A549 (cell line): Measurements from ENCODE around the gene CCSAP. TPM values are rescaled to one million over a fixed set of nuclear protein-coding genes. Genes with fewer than 3 reads are reported as not detected.

Experiments
- ATAC-seq, 2 experiments: fragments of 200-7000 bp in 1 of 2; fragments of >200 bp in 1 of 2; cut with Nextera tagmentation in 1 of 2; cut with Tn5 transposase in 1 of 2; 3 replicates each; pipeline versions ENCODE4 v1.8.0 to v1.9.1; 2018 to 2020; ENCODE audit warnings: mild to moderate bottlenecking in 1 of 2, moderate library complexity in 1 of 2
- CTCF ChIA-PET: fragments of 300-600 bp; sonication (Branson Sonifier 250); formaldehyde crosslinking; extraction: SDS; loops from one replicate; lab custom pipeline; 2021; ENCODE audit warnings: antibody characterized with exemption, inconsistent platforms; lab: Yijun Ruan, JAX
- POLR2A ChIA-PET: fragments of 350-600 bp; formaldehyde crosslinking; extraction: SDS; loops from one replicate; lab custom pipeline; 2021; ENCODE audit warnings: antibody characterized with exemption, inconsistent platforms; lab: Yijun Ruan, JAX
- DNase-seq, 2 experiments: peaks; one replicate each; pipeline versions ENCODE4 v3.0.0 to v3.0.0-alpha.2; 2011 to 2016; ENCODE audit warnings: low read depth in 1 of 2, low spot score in 1 of 2
- FAIRE-seq: peaks from 2 replicates; lab custom pipeline; 2011; peaks lifted over from hg19 to GRCh38; lab: Jason Lieb, UNC
- H3K27ac ChIP-seq, 2 experiments: fragments of >200 bp; sonication (Bioruptor Twin); formaldehyde crosslinking; 3 replicates each; pipeline ENCODE4 v1.5.1; 2016 to 2017
- H3K4me1 ChIP-seq: fragments of >200 bp; sonication (Bioruptor Twin); formaldehyde crosslinking; 3 replicates; pipeline ENCODE4 v1.6.1; 2016
- H3K4me2 ChIP-seq: fragments of >200 bp; sonication (Bioruptor Twin); formaldehyde crosslinking; 3 replicates; pipeline ENCODE4 v1.6.1; 2016
- H3K4me3 ChIP-seq: fragments of >200 bp; sonication (Bioruptor Twin); formaldehyde crosslinking; 3 replicates; pipeline ENCODE4 v1.5.1; 2016
- H3K9me3 ChIP-seq: fragments of >200 bp; sonication (Bioruptor Twin); formaldehyde crosslinking; 3 replicates; pipeline ENCODE4 v1.6.1; 2016
- ATOH8 ChIP-seq: fragments of 250-450 bp; sonication (Bioruptor Pico); IDR thresholded peaks from 2 replicates; pipeline ENCODE4 v1.5.0; 2020; ENCODE audit warnings: low read depth, mild to moderate bottlenecking, moderate library complexity
- BHLHE40 ChIP-seq: IDR thresholded peaks from 2 replicates; pipeline ENCODE4 v1.6.1; 2012; ENCODE audit warnings: low read depth, low read length, inconsistent platforms
- CBX8 ChIP-seq: fragments of 200-600 bp; sonication (generic); IDR thresholded peaks from 2 replicates; pipeline ENCODE4 v1.6.1; 2016
- EHF ChIP-seq: fragments of 250-450 bp; sonication (Bioruptor Pico); IDR thresholded peaks from 2 replicates; pipeline ENCODE4 v1.5.0; 2020; ENCODE audit warnings: mild to moderate bottlenecking
- ELK1 ChIP-seq: fragments of 150-350 bp; IDR thresholded peaks from 2 replicates; pipeline ENCODE4 v1.6.1; 2014; ENCODE audit warnings: low read depth, mild to moderate bottlenecking, low read length
- EP300 ChIP-seq, 2 experiments: fragments of >200 bp; sonication (Bioruptor Twin); formaldehyde crosslinking; IDR thresholded peaks; 2 replicates in 1 of 2; 3 replicates in 1 of 2; pipeline ENCODE4 v1.6.1; 2016 to 2017
- FOSL2 ChIP-seq, 2 experiments: fragments of 450-650 bp in 1 of 2; fragments of >200 bp in 1 of 2; sonication (Bioruptor Twin) in 1 of 2; formaldehyde crosslinking; IDR thresholded peaks; 2 replicates each; pipeline versions ENCODE4 v1.5.0 to v1.6.1; 2016 to 2020; ENCODE audit warnings: mild to moderate bottlenecking in 1 of 2, moderate library complexity in 1 of 2
- FOXS1 ChIP-seq: fragments of 250-450 bp; sonication (Bioruptor Pico); IDR thresholded peaks from 2 replicates; pipeline ENCODE4 v1.5.0; 2020; ENCODE audit warnings: mild to moderate bottlenecking, moderate library complexity
- GATA3 ChIP-seq: IDR thresholded peaks from 2 replicates; pipeline ENCODE4 v1.6.1; 2012; ENCODE audit warnings: borderline replicate concordance
- HOXB5 ChIP-seq: fragments of 250-450 bp; sonication (Bioruptor Pico); IDR thresholded peaks from 2 replicates; pipeline ENCODE4 v1.5.0; 2020; ENCODE audit warnings: mild to moderate bottlenecking, moderate library complexity
- KDM1A ChIP-seq: fragments of 200-600 bp; sonication (generic); IDR thresholded peaks from 2 replicates; pipeline ENCODE4 v1.6.1; 2016; ENCODE audit warnings: low read depth, mild to moderate bottlenecking
- NPAS2 ChIP-seq: fragments of 250-450 bp; sonication (Bioruptor Pico); IDR thresholded peaks from 2 replicates; pipeline ENCODE4 v1.8.0; 2022; ENCODE audit warnings: mild to moderate bottlenecking, moderate library complexity, borderline replicate concordance
- NR3C1 ChIP-seq: fragments of >200 bp; sonication (Bioruptor Twin); formaldehyde crosslinking; IDR thresholded peaks from 3 replicates; pipeline ENCODE4 v1.6.1; 2017
- POLR2AphosphoS2 ChIP-seq: conservative IDR thresholded peaks from 2 replicates; pipeline ENCODE4 v1.6.1; 2012; ENCODE audit warnings: low read length, improper control_type of control experiment, inconsistent platforms
- RAD21 ChIP-seq, 2 experiments: fragments of >200 bp in 1 of 2; sonication (Bioruptor Twin) in 1 of 2; formaldehyde crosslinking in 1 of 2; IDR thresholded peaks in 1 of 2; conservative IDR thresholded peaks in 1 of 2; 2 replicates in 1 of 2; 3 replicates in 1 of 2; pipeline ENCODE4 v1.6.1; 2012 to 2018; ENCODE audit warnings: inconsistent platforms in 1 of 2
- RARB ChIP-seq: fragments of 250-450 bp; sonication (Bioruptor Pico); IDR thresholded peaks from 2 replicates; pipeline ENCODE4 v1.8.0; 2021; ENCODE audit warnings: mild to moderate bottlenecking, moderate library complexity
- RCOR1 ChIP-seq: fragments of 150-350 bp; IDR thresholded peaks from 2 replicates; pipeline ENCODE4 v1.6.1; 2014; ENCODE audit warnings: antibody characterized with exemption, low read length, low read depth
- RFX5 ChIP-seq: fragments of 450-650 bp; IDR thresholded peaks from 2 replicates; pipeline ENCODE4 v1.7.1; 2014; ENCODE audit warnings: antibody characterized with exemption, mild to moderate bottlenecking, moderate library complexity
- TFCP2L1 ChIP-seq: fragments of 250-450 bp; sonication (Bioruptor Pico); IDR thresholded peaks from 2 replicates; pipeline ENCODE4 v1.5.0; 2021; ENCODE audit warnings: mild to moderate bottlenecking
- TP53 ChIP-seq: fragments of 250-450 bp; sonication (Bioruptor Pico); IDR thresholded peaks from 2 replicates; pipeline ENCODE4 v1.5.0; 2021; ENCODE audit warnings: mild to moderate bottlenecking, moderate library complexity
- ZC3H11A ChIP-seq: fragments of 450-650 bp; IDR thresholded peaks from 2 replicates; pipeline ENCODE4 v1.6.1; 2014; ENCODE audit warnings: antibody characterized with exemption, mild to moderate bottlenecking
- ZFP36 ChIP-seq: fragments of 450-650 bp; IDR thresholded peaks from 2 replicates; pipeline ENCODE4 v1.6.1; 2014; ENCODE audit warnings: borderline replicate concordance; ENCODE audit not compliant: partially characterized antibody
- ZNF302 ChIP-seq: fragments of 250-450 bp; sonication (Bioruptor Pico); IDR thresholded peaks from 2 replicates; pipeline ENCODE4 v1.9.0; 2021; ENCODE audit warnings: inconsistent platforms, mild to moderate bottlenecking, moderate library complexity
- WGBS: methylation state at CpG from one replicate; pipeline ENCODE4 v1.1.6; 2017; ENCODE audit errors: missing lambda C conversion rate; 5-methylcytosine and 5-hydroxymethylcytosine counted together
- polyA plus RNA-seq, 4 experiments: library from polyadenylated mRNA; depleted of rRNA in 3 of 4; stranded (reverse); fragments of >200 nt; fragmentation: RNase III in 1 of 4; extraction: RNeasy Plus Mini Kit Qiagen cat#74134 plus additional on column Dnase treatment in 1 of 4; gene quantifications; 2 replicates in 3 of 4; 3 replicates in 1 of 4; pipeline ENCODE4 v1.2.3, GENCODE V29; 2011 to 2017
- TF ChIP-seq, protein P1 (sequence below): fragments of >200 bp; sonication (Bioruptor Twin); formaldehyde crosslinking; IDR thresholded peaks from 2 replicates; pipeline ENCODE4 v1.6.1; 2016

The CCSAP gene
- polyA plus RNA-seq, 2 of the 4 experiments (the other 2 are of a cell fraction) = 6.4 to 9.1 TPM

GRCh38 chr1:229365569-229365968, 22.7 kb upstream of the CCSAP start:
- ChIA-PET CTCF (interaction anchor here (1.3 kb wide), 1 partner anchor 116 kb away, joined by 3 read pairs; no protein-coding TSS in a partner anchor), POLR2A (no interaction called here)
- TF ChIP-seq POLR2AphosphoS2 (no peak), CBX8 (no peak), NR3C1 (no peak), KDM1A (no peak), RAD21 (conservative IDR thresholded peaks at IDR 0.05 in 1 of 2, IDR thresholded peaks at IDR 0.05 in 1 of 2) (no peak), ATOH8 (CRISPR knock-in tag) (no peak), ELK1 (no peak), RCOR1 (no peak), TP53 (CRISPR knock-in tag) (no peak), FOSL2 (IDR thresholded peaks at IDR 0.05) (no peak), FOSL2 (CRISPR knock-in tag; IDR thresholded peaks at IDR 0.05) (no peak), TFCP2L1 (CRISPR knock-in tag) (no peak), ZC3H11A (no peak), ZNF302 (CRISPR knock-in tag) (no peak), RFX5 (no peak), FOXS1 (CRISPR knock-in tag) (no peak), NPAS2 (CRISPR knock-in tag) (no peak)
- Histone ChIP-seq H3K9me3 (no peaks in the 10 kb centered on the region), H3K27ac (no peak overlapping the region), H3K4me3 (no peak overlapping the region), H3K4me2 (no peak overlapping the region), H3K4me1 (no peaks in the 10 kb centered on the region)
- WGBS = 3% methylated on average over 2 of the region's 2 CpGs
- FAIRE-seq = no peak
- ATAC-seq = no peak
- DNase-seq = no peak

DNA sequence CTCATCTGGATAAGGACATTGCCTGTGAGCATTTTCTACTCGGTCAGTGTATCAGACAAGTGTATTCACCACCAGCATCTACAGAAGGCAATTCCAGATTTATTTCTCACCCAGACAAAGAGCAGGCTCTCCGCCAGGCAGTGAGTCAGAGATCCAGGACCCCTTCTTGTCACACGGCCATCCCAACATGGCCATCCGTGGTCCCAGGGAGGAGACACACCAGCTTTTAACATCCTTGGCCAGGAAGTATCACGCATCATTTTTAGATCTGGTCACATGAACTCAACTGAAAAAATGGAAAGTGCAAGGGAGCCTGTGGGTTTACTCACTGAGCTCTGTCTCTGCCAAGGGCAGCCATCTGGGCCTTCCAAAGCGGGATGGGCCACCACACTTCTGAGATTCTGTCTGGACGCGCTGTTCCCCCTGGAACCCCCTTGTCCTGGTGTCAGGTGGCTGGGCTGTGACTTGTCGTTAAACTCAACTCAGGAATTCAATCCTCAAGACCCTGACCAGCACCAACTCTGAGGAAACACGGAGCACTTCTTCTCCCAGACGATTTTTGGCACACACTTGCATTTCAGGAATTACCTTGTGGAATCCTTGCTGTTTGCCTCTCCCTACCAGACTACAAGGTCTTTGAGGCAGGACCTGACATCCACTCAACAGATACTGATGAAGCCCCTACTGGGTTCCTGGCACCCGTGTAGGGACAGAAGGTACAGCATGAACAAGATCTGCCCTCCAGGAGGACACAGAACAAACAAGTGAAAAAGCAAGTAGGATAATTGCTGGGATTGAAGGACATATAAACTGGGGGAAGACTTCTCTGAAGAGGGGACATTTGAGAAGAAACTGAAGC, 21.6 kb upstream of the CCSAP start:
- no peak for FAIRE-seq
- POLR2A ChIA-PET = no interaction called here
- CTCF ChIA-PET = interaction anchor here (1.3 kb wide), 1 partner anchor 117 kb away, joined by 3 read pairs; no protein-coding TSS in a partner anchor
- Histone ChIP-seq H3K9me3 (no peaks in the 10 kb centered on the region), H3K4me1 (no peaks in the 10 kb centered on the region), H3K27ac (no peak overlapping the region), H3K4me2 (no peak overlapping the region), H3K4me3 (no peak overlapping the region)
- ATAC-seq = no peak
- no peak for DNase-seq
- TF ChIP-seq FOXS1 (CRISPR knock-in tag) (no peak), ZFP36 (no peak), EP300 (IDR thresholded peaks at IDR 0.05) (no peak), TFCP2L1 (CRISPR knock-in tag) (no peak), RCOR1 (no peak), EHF (CRISPR knock-in tag) (no peak), RARB (CRISPR knock-in tag) (no peak), GATA3 (no peak), RFX5 (no peak), NPAS2 (CRISPR knock-in tag) (no peak), HOXB5 (no peak), FOSL2 (IDR thresholded peaks at IDR 0.05) (no peak), FOSL2 (CRISPR knock-in tag; IDR thresholded peaks at IDR 0.05) (no peak), BHLHE40 (no peak)
- TF ChIP-seq, protein P1, sequence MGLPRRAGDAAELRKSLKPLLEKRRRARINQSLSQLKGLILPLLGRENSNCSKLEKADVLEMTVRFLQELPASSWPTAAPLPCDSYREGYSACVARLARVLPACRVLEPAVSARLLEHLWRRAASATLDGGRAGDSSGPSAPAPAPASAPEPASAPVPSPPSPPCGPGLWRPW = no peak
- 45% methylated on average over 12 of the region's 12 CpGs for WGBS
